Fibroblast of lung (primary cell): ENCODE results near the gene ANO10. TPM values are rescaled to one million over a fixed set of nuclear protein-coding genes. Genes with fewer than 3 reads are reported as not detected.

Experiments
- DNase-seq, 2 donors: peaks; one replicate each; pipeline versions ENCODE4 v3.0.0 to v3.0.0-alpha.2; 2010; ENCODE audit warnings: low read depth in 2 of 2
- H2AFZ ChIP-seq: 2 replicates; pipeline ENCODE4 v1.5.1; 2012; ENCODE audit warnings: low read length, control low read depth, inconsistent platforms
- H3K27ac ChIP-seq: 2 replicates; pipeline ENCODE4 v1.5.1; 2011; ENCODE audit warnings: low read length, control low read depth; ENCODE audit not compliant: insufficient read depth
- H3K27me3 ChIP-seq: 2 replicates; pipeline ENCODE4 v1.5.1; 2011; ENCODE audit warnings: mild to moderate bottlenecking, low read length; ENCODE audit not compliant: control insufficient read depth, insufficient read depth
- H3K36me3 ChIP-seq: 2 replicates; pipeline ENCODE4 v1.5.1; 2011; ENCODE audit warnings: low read length; ENCODE audit not compliant: control insufficient read depth, insufficient read depth
- H3K4me1 ChIP-seq: 2 replicates; pipeline ENCODE4 v1.5.1; 2011; ENCODE audit warnings: low read length; ENCODE audit not compliant: control insufficient read depth, insufficient read depth; ENCODE audit errors: extremely low read depth
- H3K4me2 ChIP-seq: 2 replicates; pipeline ENCODE4 v1.5.1; 2011; ENCODE audit warnings: low read length, control low read depth; ENCODE audit not compliant: insufficient read depth; ENCODE audit errors: extremely low read depth
- H3K4me3 ChIP-seq, 4 experiments: fragments of 200-600 bp in 1 of 4; sonication (generic) in 1 of 4; replicated peaks in 1 of 4; 2 replicates each; pipeline ENCODE4 v1.5.1; 2011 to 2016; ENCODE audit warnings: low read length in 4 of 4, low read depth in 3 of 4, mild to moderate bottlenecking in 3 of 4, control low read depth in 2 of 4, inconsistent platforms in 1 of 4, mixed read lengths in 1 of 4; ENCODE audit not compliant: insufficient read depth in 1 of 4; ENCODE audit errors: control extremely low read depth in 1 of 4
- H3K79me2 ChIP-seq: 2 replicates; pipeline ENCODE4 v1.5.1; 2012; ENCODE audit warnings: mild to moderate bottlenecking, low read length, inconsistent platforms; ENCODE audit not compliant: control insufficient read depth, insufficient read depth
- H3K9ac ChIP-seq: 2 replicates; pipeline ENCODE4 v1.5.1; 2011; ENCODE audit warnings: mild to moderate bottlenecking, low read length, control low read depth; ENCODE audit not compliant: insufficient read depth
- H3K9me3 ChIP-seq: 2 replicates; pipeline ENCODE4 v1.5.1; 2012; ENCODE audit warnings: low read depth, low read length; ENCODE audit not compliant: control insufficient read depth, insufficient read depth
- H4K20me1 ChIP-seq: 2 replicates; pipeline ENCODE4 v1.5.1; 2011; ENCODE audit warnings: low read length; ENCODE audit not compliant: control insufficient read depth, insufficient read depth; ENCODE audit errors: extremely low read depth
- EZH2 ChIP-seq: IDR thresholded peaks from 2 replicates; pipeline ENCODE4 v1.5.1; 2012; ENCODE audit warnings: low read length, control low read depth, mild to moderate bottlenecking; ENCODE audit errors: missing control alignments
- polyA plus RNA-seq, 2 donors: library from polyadenylated mRNA; depleted of rRNA in 1 of 2; stranded (reverse) in 1 of 2; unstranded in 1 of 2; fragments of >200 nt; gene quantifications; 2 replicates each; pipeline ENCODE4 v1.2.1, GENCODE V29; 2011 to 2012; ENCODE audit warnings: missing spikeins in 1 of 2
- total RNA-seq: library from RNA; depleted of rRNA; stranded (reverse); fragments of >200 nt; gene quantifications from 2 replicates; pipeline ENCODE4 v1.2.1, GENCODE V29; 2014
- TF ChIP-seq, protein P1 (sequence below), 2 donors: IDR thresholded peaks in 1 of 2; conservative IDR thresholded peaks in 1 of 2; 1 replicate in 1 of 2; 2 replicates in 1 of 2; pipeline ENCODE4 v1.5.1; 2011 to 2012; ENCODE audit warnings: low read length in 2 of 2, control low read depth in 1 of 2, inconsistent platforms in 1 of 2, low read depth in 1 of 2, mild to moderate bottlenecking in 1 of 2

ANO10 gene
- total and polyA plus RNA-seq, 2 donors (not counting 1 experiment from before 2014, with no cell fraction given), result 103 to 138 TPM

- Histone ChIP-seq H3K36me3 (no peaks in the 10 kb centered on the region), H3K9ac (no peak overlapping the region), H3K4me3 (no peak overlapping the region), H3K27me3 (no peaks in the 10 kb centered on the region), H4K20me1 (no peaks in the 10 kb centered on the region), H3K27ac (no peak overlapping the region), H3K79me2 (no peaks in the 10 kb centered on the region), H2AFZ (no peak overlapping the region), H3K4me2 (no peak overlapping the region), H3K9me3 (no peaks in the 10 kb centered on the region), H3K4me1 (no peaks in the 10 kb centered on the region)
- DNase-seq, result no peak
- no peak for TF ChIP-seq EZH2
- TF ChIP-seq, protein P1, sequence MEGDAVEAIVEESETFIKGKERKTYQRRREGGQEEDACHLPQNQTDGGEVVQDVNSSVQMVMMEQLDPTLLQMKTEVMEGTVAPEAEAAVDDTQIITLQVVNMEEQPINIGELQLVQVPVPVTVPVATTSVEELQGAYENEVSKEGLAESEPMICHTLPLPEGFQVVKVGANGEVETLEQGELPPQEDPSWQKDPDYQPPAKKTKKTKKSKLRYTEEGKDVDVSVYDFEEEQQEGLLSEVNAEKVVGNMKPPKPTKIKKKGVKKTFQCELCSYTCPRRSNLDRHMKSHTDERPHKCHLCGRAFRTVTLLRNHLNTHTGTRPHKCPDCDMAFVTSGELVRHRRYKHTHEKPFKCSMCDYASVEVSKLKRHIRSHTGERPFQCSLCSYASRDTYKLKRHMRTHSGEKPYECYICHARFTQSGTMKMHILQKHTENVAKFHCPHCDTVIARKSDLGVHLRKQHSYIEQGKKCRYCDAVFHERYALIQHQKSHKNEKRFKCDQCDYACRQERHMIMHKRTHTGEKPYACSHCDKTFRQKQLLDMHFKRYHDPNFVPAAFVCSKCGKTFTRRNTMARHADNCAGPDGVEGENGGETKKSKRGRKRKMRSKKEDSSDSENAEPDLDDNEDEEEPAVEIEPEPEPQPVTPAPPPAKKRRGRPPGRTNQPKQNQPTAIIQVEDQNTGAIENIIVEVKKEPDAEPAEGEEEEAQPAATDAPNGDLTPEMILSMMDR (conservative IDR thresholded peaks at IDR 0.05 in 1 of 2, IDR thresholded peaks at IDR 0.05 in 1 of 2; ENCODE audit: low read depth in 1 of 2, low read length in 2 of 2), result no peak
Observed at GRCh38 chr3:43399034-43399433, 222.8 kb downstream of the ANO10 start.

DNA sequence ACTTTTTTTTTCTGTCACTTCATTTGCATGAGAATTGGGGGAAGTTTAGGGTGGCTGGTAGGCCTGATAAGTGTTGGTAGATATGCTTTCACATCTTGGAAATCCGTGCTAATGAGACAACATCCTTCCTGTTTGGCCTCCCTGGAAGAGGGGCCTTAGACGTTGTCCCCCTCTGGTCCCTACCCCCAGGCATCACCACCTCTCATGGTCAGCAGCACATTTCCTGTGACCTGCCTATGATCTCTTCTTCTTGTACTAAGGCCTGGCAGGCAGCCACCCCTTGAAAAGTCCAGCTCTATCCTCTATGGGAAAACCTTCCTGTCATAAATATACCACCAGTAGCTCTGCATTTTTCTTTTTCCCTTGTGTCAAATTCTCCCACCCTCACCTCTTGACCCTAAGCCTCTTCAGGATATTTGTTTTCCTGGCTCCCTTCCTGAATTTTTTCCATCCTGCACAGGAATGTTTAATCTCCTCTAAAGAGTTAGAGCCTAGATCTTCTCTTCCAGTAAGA is 227.7 kb downstream of the ANO10 start:
- DNase-seq, result peak; percentile 27 to 47
- Histone ChIP-seq H3K4me3 (no peak overlapping the region), H3K79me2 (no peaks in the 10 kb centered on the region), H3K27ac (no peak overlapping the region), H2AFZ (no peak overlapping the region), H3K9me3 (no peaks in the 10 kb centered on the region), H4K20me1 (no peaks in the 10 kb centered on the region), H3K4me2 (no peak overlapping the region), H3K36me3 (no peaks in the 10 kb centered on the region), H3K27me3 (no peaks in the 10 kb centered on the region), H3K9ac (no peak overlapping the region), H3K4me1 (peaks cover 8% of the 10 kb centered on the region)
- TF ChIP-seq, protein P1 (conservative IDR thresholded peaks at IDR 0.05 in 1 of 2, IDR thresholded peaks at IDR 0.05 in 1 of 2; ENCODE audit: low read depth in 1 of 2, low read length in 2 of 2), result no peak
- no peak for TF ChIP-seq EZH2

DNA sequence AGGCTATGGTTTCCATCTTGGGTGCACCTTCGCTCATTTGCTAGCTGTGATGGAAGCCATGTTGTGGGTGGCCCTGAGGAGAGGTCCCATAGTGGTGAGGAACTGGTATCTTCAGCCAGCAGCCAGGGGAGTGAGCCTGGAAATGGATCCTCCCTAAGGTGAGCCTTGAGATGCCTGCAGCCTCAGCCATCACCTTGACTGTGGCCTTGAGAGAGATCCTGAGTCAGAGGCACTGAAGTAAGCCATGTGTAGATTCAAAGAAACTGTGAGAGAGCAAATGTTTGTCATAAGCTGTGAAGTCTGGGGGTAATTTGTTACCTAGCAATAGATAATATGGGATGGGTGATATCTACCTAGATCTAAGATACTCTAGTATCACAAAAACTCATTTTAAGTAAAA is 230.2 kb downstream of the ANO10 start:
- Histone ChIP-seq H3K27me3 (no peaks in the 10 kb centered on the region), H3K9ac (no peak overlapping the region), H3K9me3 (no peaks in the 10 kb centered on the region), H3K4me1 (peaks cover 8% of the 10 kb centered on the region), H3K4me2 (no peak overlapping the region), H3K79me2 (no peaks in the 10 kb centered on the region), H3K4me3 (no peak overlapping the region), H2AFZ (no peak overlapping the region), H4K20me1 (no peaks in the 10 kb centered on the region), H3K36me3 (no peaks in the 10 kb centered on the region), H3K27ac (no peak overlapping the region)
- TF ChIP-seq EZH2, result no peak
- TF ChIP-seq, protein P1 (conservative IDR thresholded peaks at IDR 0.05 in 1 of 2, IDR thresholded peaks at IDR 0.05 in 1 of 2; ENCODE audit: low read depth in 1 of 2, low read length in 2 of 2), result no peak
- DNase-seq, result no peak
